Omental fat pad (tissue), 4 donors: ENCODE results near the gene SNX9. TPM values are rescaled to one million over a fixed set of nuclear protein-coding genes. Genes with fewer than 3 reads are reported as not detected.
A peak's percentile ranks its signal among the peaks of the same experiment; 100 is the strongest.

Experiments
- ATAC-seq: fragments of 150-250 bp; one replicate; pipeline ENCODE4 v1.9.1; 2016; ENCODE audit warnings: mild to moderate bottlenecking, moderate library complexity; ENCODE audit not compliant: low FRiP score
- DNase-seq: peaks from one replicate; pipeline ENCODE4 v3.0.0-alpha.2; 2019; ENCODE audit warnings: low spot score
- total RNA-seq, 4 donors: library from RNA; depleted of rRNA; stranded (reverse); fragments of >200 nt; gene quantifications; one replicate each; pipeline ENCODE4 v1.1.0, GENCODE V29; 2016
- TF ChIP-seq, protein P1 (sequence below), 3 donors: fragments of 450-650 bp; IDR thresholded peaks; one replicate each; pipeline ENCODE4 v1.5.1; 2016 to 2017; ENCODE audit warnings: antibody characterized with exemption in 3 of 3, mild to moderate bottlenecking in 3 of 3, moderate library complexity in 2 of 3

SNX9 gene
- total RNA-seq, 4 donors from 2014 or later, result 61.8 to 89.6 (median 76.3) TPM

DNA sequence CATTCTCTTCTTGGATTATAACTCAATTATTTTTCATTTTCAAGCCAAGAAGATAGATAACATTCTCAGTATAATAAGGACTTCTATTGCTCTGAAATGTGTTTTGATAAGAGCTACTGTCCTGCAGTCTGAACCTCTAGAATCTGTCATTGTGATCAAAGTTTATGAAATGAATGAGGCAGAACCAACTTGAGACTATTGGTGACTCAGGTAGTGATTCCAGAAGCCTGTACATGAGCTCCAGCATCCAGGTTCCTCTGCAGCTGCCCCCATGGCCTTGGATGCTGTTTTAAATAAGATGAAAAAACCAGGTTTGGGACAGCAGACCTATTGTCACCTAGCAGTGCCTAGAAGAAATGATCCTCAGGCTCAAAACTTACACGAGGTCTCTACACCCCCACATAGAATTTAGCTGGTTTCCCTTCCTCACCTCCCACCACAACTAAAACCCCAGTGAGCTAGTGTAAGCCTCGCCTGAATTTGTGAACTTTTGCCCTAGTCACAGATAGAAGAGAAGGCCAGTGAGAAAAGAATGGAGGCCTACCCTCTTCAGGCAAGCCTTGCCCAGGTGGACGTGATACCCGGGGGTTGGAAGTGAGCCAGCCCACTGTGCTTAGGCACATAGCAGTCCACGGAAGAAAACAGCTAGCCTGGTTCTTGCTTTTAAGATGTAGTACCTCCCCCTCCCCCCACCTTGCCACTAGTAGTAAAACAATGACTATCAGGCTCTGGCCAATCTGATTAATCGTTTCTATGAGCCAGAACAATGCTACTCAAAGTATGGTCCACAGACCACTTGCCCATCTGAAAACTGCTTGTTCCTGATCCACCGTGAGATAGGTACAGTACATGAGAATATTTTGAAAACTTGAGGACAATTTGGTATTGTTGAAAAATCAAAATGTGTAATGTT, 85.6 kb downstream of the SNX9 start:
- DNase-seq (no peak), ATAC-seq (no peak)

DNA sequence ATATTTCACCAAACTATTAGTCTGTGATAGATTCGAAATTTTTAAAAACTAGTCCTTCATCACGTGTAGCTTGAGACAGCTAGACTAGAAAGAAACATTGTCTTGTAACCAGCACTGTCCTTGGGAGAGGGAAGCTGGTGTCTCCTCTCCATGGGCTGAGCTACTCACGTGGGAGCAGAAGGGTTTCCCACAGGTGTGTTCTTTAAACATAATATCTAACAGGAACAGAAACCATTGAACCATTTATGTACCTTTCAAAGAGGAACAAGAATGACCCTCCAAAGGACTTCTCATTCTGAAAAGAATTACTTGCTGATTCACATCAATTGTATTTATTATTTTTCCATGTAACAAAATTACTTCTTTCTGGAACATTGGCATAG, 86.2 kb downstream of the SNX9 start:
- TF ChIP-seq, protein P1, sequence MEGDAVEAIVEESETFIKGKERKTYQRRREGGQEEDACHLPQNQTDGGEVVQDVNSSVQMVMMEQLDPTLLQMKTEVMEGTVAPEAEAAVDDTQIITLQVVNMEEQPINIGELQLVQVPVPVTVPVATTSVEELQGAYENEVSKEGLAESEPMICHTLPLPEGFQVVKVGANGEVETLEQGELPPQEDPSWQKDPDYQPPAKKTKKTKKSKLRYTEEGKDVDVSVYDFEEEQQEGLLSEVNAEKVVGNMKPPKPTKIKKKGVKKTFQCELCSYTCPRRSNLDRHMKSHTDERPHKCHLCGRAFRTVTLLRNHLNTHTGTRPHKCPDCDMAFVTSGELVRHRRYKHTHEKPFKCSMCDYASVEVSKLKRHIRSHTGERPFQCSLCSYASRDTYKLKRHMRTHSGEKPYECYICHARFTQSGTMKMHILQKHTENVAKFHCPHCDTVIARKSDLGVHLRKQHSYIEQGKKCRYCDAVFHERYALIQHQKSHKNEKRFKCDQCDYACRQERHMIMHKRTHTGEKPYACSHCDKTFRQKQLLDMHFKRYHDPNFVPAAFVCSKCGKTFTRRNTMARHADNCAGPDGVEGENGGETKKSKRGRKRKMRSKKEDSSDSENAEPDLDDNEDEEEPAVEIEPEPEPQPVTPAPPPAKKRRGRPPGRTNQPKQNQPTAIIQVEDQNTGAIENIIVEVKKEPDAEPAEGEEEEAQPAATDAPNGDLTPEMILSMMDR (IDR thresholded peaks at IDR 0.05), result no peak
- DNase-seq (no peak), ATAC-seq (no peak)

More for the DNA sequence above, 85.6 kb downstream of the SNX9 start:
- TF ChIP-seq, protein P1 (IDR thresholded peaks at IDR 0.05), result no peak

DNA sequence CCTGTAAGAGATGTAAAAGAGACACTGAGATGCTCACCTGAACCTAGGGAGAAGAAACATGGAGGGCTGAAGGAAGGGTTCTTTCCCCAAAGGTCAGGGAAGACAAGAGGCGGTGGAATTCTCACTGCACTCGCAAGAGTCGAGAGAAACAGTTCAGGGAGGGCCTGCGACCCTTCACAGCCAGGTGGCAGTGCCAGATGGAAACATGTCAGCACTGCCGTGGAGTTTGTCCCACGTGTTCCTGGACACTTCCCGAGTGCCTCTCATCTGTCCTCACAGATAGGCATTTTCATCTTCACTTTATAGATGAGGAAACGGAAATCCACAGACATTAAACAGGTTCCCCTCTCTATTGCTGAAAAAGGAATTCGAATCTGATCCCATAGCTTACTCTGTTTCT, 88.2 kb downstream of the SNX9 start:
- DNase-seq (no peak), ATAC-seq (no peak)
- TF ChIP-seq, protein P1 (IDR thresholded peaks at IDR 0.05), result no peak

DNA sequence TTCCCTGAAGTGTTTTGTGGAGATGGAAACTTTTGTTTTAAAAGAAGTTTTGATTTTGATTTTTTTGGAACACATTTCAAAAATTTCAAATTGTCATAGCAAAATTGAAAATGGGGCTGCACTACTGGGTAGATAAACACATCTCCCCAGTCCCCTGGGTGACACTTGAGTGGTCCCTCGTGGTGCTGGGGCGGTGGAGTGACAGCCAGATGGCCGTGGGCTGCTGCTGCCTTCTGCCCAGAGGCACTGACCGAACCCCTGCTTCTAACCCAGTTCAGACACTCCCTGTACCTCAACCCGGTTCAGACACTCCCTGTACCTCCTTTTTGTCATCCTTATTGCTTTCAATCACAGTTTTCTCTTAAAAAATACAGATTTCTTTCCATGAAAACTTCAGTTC, 88.7 kb downstream of the SNX9 start:
- ATAC-seq, result no peak
- TF ChIP-seq, protein P1 (IDR thresholded peaks at IDR 0.05), result no peak
- DNase-seq, result no peak

DNA sequence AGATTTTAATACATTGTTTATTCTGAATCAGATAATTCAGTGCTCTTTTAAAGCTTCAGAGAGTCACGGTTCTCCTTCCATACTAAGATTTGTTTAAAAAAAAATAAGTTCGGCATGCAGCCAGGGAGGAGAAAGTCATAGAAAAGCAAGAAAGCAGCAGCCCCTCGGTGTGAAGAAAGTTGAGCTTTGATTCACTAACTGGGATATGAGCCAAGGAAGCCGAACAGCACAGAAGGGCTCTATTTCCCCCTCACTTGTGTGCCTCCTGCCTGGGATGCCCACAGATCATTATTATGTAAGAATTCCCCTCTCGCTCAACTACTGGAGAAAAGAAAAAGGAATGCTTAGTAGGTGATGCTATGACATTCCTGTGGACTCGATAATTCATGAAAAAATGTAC, 89.3 kb downstream of the SNX9 start:
- ATAC-seq, result peak; percentile 66
- TF ChIP-seq, protein P1 (IDR thresholded peaks at IDR 0.05), result no peak
- no peak for DNase-seq

DNA sequence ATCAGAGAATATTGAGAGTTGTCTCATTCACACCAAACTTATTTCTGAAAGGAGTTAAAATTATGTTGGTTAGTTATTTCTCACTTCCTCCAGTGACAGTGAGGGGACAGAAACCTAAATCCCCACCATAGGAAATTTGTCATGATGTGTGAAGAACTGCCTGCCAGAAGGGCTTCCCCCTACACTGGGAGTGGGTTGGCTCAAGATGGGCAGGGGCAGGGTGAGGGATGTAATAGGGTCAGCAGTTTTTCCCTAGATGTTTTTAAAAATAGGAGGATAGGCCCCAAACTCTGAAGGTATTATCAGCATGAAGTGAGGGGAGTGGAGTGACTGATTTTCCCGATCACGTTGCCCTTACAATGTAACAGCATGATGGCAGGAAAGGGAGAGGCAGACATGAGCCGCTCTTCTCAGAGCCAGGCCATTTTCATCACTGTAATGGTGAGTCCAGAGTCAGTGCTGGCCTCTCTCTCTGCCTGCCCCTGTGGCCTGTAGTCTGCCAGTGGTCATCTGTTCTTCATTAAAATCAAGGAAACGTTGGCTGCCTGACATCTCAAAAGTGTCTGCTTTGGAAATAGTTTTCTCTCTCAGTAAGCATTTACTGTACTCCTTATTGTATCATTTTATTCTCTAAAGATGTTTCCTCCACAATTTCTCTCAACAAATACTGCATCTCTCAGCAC, 98.8 kb downstream of the SNX9 start:
- TF ChIP-seq, protein P1 (IDR thresholded peaks at IDR 0.05), result no peak
- no peak for ATAC-seq

More for the DNA sequence above, 98.8 kb downstream of the SNX9 start:
- DNase-seq, result no peak
